Immature natural killer cell (primary cell): ENCODE results near the gene TMEM30A. TPM values are rescaled to one million over a fixed set of nuclear protein-coding genes. Genes with fewer than 3 reads are reported as not detected.
A peak's percentile ranks its signal among the peaks of the same experiment; 100 is the strongest.

Source experiments
- DNase-seq, 3 donors: peaks; one replicate each; pipeline ENCODE4 v3.0.0; 2022; ENCODE audit warnings: mixed read lengths in 1 of 3
- H3K27ac Mint-ChIP-seq, 6 donors: one replicate each; pipeline ENCODE4 v1.8.0; 2020; ENCODE audit warnings: mixed read lengths in 6 of 6, mild to moderate bottlenecking in 5 of 6, inconsistent platforms in 4 of 6, moderate library complexity in 3 of 6
- H3K27me3 Mint-ChIP-seq, 3 donors: one replicate each; pipeline ENCODE4 v1.8.0; 2020 to 2021; ENCODE audit warnings: low read depth in 3 of 3, mild to moderate bottlenecking in 3 of 3, mixed read lengths in 3 of 3, moderate library complexity in 3 of 3, inconsistent platforms in 1 of 3
- H3K36me3 Mint-ChIP-seq, 3 donors: one replicate each; pipeline ENCODE4 v1.8.0; 2020; ENCODE audit warnings: mixed read lengths in 3 of 3, inconsistent platforms in 2 of 3, mild to moderate bottlenecking in 2 of 3
- H3K4me1 Mint-ChIP-seq, 2 donors: one replicate each; pipeline ENCODE4 v1.8.0; 2020; ENCODE audit warnings: inconsistent platforms in 2 of 2, mild to moderate bottlenecking in 2 of 2, mixed read lengths in 2 of 2, moderate library complexity in 1 of 2
- H3K4me3 Mint-ChIP-seq, 5 donors: one replicate each; pipeline ENCODE4 v1.8.0; 2020; ENCODE audit warnings: mild to moderate bottlenecking in 5 of 5, mixed read lengths in 5 of 5, inconsistent platforms in 3 of 5, moderate library complexity in 3 of 5
- H3K9me3 Mint-ChIP-seq, 6 donors: one replicate each; pipeline ENCODE4 v1.8.0; 2020; ENCODE audit warnings: mild to moderate bottlenecking in 6 of 6, mixed read lengths in 6 of 6, inconsistent platforms in 4 of 6, moderate library complexity in 3 of 6
- polyA plus RNA-seq, 3 donors: library from polyadenylated mRNA; unstranded; fragments of 300-500 nt; fragmentation: Illumina TruSeq; gene quantifications; one replicate each; pipeline ENCODE4 v1.2.3, GENCODE V29; 2021

TMEM30A gene
- polyA plus RNA-seq, 3 donors from 2014 or later = 47.5 to 81.9 (median 56.0) TPM

DNA sequence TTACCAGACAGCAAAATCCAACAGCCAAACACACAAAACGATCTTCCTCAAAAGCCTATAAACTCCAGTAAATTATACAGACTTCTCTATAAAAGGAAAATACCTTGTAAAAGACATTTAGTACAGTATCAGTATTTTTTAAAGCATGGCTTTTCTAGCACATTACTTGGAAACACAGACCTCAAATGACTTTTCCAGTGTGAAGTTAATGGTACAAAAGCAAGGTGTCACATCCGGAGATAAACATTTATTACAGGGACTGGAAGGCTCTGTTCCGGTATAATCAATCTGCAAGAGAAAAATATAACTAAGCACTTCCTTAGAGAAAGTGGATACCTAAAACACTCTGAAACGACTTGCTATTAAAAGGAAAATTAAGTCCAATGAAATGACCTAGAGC, 17.1 kb downstream of the TMEM30A start:
- Mint-ChIP-seq H3K4me1 (peaks cover 36 to 66% of the 10 kb centered on the region in 2 donors), H3K27ac (peak overlapping the region in 3 of 6 donors; percentile 25 to 45 (median 33))

DNA sequence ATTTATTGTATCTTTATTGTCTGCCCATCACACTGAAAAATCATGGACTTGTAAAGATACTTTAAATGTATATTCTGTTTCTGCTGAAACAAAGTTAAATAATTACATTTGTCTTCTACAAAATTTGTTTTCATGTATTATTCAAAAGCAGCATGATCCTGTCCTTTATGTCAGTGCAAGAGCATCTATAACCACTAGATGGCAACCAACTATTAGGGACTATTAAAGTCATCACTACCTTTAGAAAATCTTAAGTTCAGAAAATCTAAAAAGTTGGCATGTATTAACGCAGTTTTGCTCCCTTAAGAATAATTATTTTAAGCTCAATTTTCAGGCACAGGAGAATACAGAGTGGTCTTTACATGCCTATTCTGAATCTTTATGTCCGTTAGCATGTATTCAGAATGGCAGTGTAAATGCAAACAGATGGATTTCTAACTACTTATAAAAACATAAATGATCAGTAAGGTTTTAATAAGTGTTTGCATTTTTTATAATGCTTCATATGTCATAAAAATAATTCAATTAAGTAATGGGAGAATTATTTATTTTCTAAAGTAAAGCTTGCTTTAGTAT, 17.8 kb downstream of the TMEM30A start:
- no peak overlapping the region for H3K4me3 Mint-ChIP-seq
- H3K9me3 Mint-ChIP-seq = no peaks in the 10 kb centered on the region

More for the DNA sequence above, 17.1 kb downstream of the TMEM30A start:
- no peaks in the 10 kb centered on the region for H3K27me3 Mint-ChIP-seq
- H3K4me3 Mint-ChIP-seq = peak overlapping the region in 1 of 5 donors; percentile 58
- no peak for DNase-seq
- peaks cover 4 to 13% (median 8%) of the 10 kb centered on the region in 3 donors for H3K36me3 Mint-ChIP-seq
- H3K9me3 Mint-ChIP-seq = no peaks in the 10 kb centered on the region

DNA sequence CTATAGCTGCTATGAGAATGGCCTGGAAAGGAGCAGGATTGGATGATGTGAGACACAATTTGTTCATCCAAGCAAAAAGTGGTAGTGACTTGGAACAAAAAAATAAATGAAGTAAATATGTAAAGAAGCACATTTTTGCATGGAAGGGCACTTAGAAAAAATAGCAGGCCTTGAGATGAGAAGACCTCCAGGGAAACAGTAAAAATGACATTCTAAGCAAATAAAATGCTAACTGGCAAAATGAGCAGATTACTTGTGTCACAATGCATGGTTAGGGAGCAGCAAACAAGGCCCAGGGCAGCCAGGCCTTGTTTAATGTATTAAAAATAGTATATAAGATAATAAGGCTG, 21.2 kb downstream of the TMEM30A start:
- H3K27me3 Mint-ChIP-seq = no peaks in the 10 kb centered on the region
- H3K27ac Mint-ChIP-seq = peak overlapping the region in 1 of 6 donors; percentile 9
- no peak overlapping the region for H3K4me3 Mint-ChIP-seq
- no peak for DNase-seq
- peaks cover 13 to 29% of the 10 kb centered on the region in 2 donors for H3K4me1 Mint-ChIP-seq
- no peaks in the 10 kb centered on the region for H3K9me3 Mint-ChIP-seq
- H3K36me3 Mint-ChIP-seq = peaks cover 8 to 19% (median 14%) of the 10 kb centered on the region in 3 donors

More for the DNA sequence above, 17.8 kb downstream of the TMEM30A start:
- Mint-ChIP-seq H3K4me1 (peaks cover 36 to 60% of the 10 kb centered on the region in 2 donors), H3K27ac (no peak overlapping the region), H3K27me3 (no peaks in the 10 kb centered on the region), H3K36me3 (peaks cover 4 to 13% (median 8%) of the 10 kb centered on the region in 3 donors)
- peak; percentile 13 to 39 (median 28) for DNase-seq

DNA sequence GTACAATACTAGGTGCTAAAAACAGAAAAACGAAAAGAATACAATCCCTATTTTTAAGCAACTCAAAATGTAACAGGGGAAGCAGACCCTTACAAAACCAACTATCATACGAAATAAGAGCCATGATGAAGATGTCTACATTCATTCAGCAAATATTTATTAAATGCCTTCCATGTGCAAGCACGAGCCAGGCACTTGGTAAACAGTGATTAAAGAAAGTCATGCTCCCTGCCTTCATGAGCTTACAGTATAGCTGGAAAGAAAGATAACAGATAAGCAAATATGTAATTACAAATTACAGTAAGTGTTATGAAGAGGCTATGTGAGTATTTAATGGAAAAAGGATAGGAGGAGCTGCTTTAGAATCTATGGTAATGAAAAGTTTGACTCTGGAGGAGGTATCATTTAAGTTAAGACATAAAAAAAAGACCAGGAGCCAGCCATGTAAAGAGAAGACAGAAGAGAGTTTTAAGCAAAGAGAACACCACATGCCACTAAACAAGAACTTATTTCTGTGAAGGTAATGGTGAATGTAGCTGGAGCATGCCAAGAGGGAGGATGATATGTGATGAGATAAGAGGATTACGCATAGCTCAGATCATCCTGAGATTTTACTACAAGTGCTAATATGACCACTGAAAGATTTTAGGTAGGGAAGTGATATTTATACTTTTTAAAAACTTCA, 21.7 kb downstream of the TMEM30A start:
- Mint-ChIP-seq H3K27me3 (no peaks in the 10 kb centered on the region), H3K36me3 (peaks cover 9 to 19% (median 14%) of the 10 kb centered on the region in 3 donors), H3K4me3 (no peak overlapping the region), H3K9me3 (no peaks in the 10 kb centered on the region), H3K27ac (peak overlapping the region in 1 of 6 donors; percentile 9), H3K4me1 (peaks cover 9 to 24% of the 10 kb centered on the region in 2 donors)
- DNase-seq = no peak

DNA sequence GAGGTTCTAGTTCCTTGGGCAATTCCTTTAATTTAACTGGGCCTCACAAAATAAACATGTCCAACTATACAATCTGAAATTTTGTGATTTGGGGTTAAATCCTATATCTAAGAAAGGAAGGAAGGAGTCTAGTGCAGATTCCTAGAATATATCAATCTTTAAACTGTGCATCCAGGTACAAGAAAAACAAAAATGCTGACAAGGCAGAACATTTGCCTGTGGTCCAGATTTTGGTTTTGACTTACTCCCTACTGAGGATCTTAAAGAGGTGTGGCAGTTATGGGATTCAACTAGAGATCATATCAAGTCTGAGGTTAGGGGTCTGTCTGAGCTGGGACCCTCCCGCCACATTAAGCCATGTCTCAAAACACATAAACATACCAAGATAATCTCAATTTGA, 23.3 kb downstream of the TMEM30A start:
- no peak for DNase-seq
- no peaks in the 10 kb centered on the region for H3K9me3 Mint-ChIP-seq

DNA sequence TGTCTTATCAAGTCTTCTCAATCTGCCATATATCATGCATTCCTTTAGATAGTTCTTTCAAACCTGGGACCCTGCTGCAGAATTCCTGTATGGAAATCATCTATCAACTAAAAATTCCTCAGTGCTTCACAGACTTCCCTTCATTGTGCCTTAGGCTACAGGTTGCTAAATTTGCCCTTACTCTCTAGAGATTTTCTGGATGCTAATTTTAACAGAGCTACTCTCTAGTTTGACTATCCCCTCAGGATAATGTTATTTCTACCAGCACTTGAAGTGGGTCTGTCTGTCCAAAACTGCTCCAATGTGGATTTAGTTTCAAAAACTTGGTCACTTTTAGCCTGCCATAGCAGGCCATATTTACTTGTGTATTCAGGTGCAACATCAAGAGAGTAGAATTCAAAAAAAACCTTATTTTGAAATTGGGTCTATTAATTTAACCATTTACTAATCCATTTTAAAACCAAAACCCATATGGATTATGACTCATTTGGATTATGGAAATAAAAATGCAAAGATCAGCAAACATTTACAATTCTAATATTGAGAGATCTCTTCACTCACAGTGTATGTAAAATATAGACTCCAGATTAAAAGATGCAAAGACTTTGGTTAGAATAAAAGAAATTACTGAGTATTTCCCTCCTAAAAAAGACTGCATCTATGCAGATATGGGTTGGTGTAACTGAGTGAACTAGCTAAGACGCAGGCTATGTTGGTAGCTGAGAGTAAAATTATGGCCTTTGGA, 27.1 kb downstream of the TMEM30A start:
- no peaks in the 10 kb centered on the region for H3K4me1 Mint-ChIP-seq
- H3K4me3 Mint-ChIP-seq = no peak overlapping the region
- H3K9me3 Mint-ChIP-seq = no peaks in the 10 kb centered on the region
- H3K27ac Mint-ChIP-seq = no peak overlapping the region
- peaks cover 6 to 17% (median 15%) of the 10 kb centered on the region in 3 donors for H3K36me3 Mint-ChIP-seq
- H3K27me3 Mint-ChIP-seq = no peaks in the 10 kb centered on the region
- no peak for DNase-seq

More for the DNA sequence above, 23.3 kb downstream of the TMEM30A start:
- H3K4me1 Mint-ChIP-seq = peaks cover 0 to 9% of the 10 kb centered on the region in 2 donors
- peaks cover 9 to 19% (median 14%) of the 10 kb centered on the region in 3 donors for H3K36me3 Mint-ChIP-seq
- no peak overlapping the region for H3K27ac Mint-ChIP-seq
- H3K27me3 Mint-ChIP-seq = no peaks in the 10 kb centered on the region
- H3K4me3 Mint-ChIP-seq = no peak overlapping the region

DNA sequence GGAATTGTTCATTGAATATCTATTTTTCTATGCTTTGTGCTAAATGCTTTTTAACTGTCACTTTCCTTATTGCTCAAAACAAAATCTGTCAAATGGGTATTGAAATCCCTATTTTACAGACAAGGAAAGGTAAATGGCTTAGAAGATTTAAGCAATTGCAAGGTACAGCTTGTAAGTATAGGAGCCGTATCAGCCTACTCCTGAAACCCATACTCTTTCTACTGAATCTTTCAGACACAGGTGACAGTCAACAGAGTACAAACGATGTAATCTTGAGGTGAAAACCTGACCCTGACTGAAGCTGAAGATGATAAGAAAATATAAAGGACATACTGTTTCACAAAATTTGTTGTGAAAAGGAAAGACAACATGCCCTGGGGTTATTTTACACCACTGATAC, 34.0 kb downstream of the TMEM30A start:
- H3K27ac Mint-ChIP-seq = no peak overlapping the region
- peaks cover 3 to 8% (median 8%) of the 10 kb centered on the region in 3 donors for H3K36me3 Mint-ChIP-seq

DNA sequence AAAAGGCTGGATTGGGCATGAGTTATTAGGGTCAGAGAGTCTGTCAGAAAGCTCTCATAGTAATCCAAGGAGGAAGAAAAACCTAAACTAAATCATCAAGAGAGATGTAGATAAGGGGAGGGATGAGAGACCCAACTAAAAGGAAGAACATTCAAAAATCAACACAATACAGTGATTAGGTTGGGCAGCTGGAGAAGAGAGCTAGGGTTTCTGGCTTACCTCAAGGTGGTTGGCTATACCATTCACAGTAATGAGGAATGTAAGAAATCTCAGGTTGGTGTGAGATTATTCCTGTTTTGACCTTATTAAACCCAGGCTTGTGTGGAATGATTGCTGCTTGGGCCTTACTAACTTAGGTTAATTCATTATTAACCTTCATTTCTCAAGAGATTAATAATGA, 34.8 kb downstream of the TMEM30A start:
- no peak overlapping the region for H3K27ac Mint-ChIP-seq
- H3K4me1 Mint-ChIP-seq = peaks cover 1 to 2% of the 10 kb centered on the region in 2 donors
- no peak for DNase-seq
- H3K9me3 Mint-ChIP-seq = no peaks in the 10 kb centered on the region
- H3K36me3 Mint-ChIP-seq = peaks cover 3 to 7% (median 5%) of the 10 kb centered on the region in 3 donors
- peaks cover 2 to 9% (median 7%) of the 10 kb centered on the region in 3 donors for H3K27me3 Mint-ChIP-seq
- H3K4me3 Mint-ChIP-seq = no peak overlapping the region

More for the DNA sequence above, 34.0 kb downstream of the TMEM30A start:
- H3K4me3 Mint-ChIP-seq = no peak overlapping the region
- peaks cover 2 to 9% (median 6%) of the 10 kb centered on the region in 3 donors for H3K27me3 Mint-ChIP-seq
- no peaks in the 10 kb centered on the region for H3K9me3 Mint-ChIP-seq
- H3K4me1 Mint-ChIP-seq = peaks cover 0 to under 1% of the 10 kb centered on the region in 2 donors
- DNase-seq = no peak

DNA sequence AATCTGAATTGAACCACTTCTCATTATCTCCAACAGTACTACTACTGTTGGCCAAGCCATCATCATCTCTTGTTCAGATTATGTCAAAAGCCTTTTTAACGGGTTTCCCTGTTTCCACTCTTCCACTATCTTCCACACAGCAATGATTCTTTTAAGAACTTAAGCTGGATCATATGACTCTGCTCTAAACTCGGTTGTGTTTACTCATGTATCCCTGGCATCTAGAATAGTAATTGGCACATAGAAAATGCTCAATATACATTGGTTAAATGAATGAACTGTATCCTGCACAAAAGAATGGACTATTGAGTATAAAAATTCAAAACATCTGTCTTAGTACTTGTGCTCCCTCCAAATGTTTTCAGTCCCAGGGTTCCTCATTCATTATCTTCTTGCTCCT, 38.2 kb downstream of the TMEM30A start:
- DNase-seq = no peak
- Mint-ChIP-seq H3K9me3 (no peaks in the 10 kb centered on the region), H3K36me3 (peaks cover 0 to 5% (median 3%) of the 10 kb centered on the region in 3 donors), H3K4me3 (peak overlapping the region in 2 of 5 donors; percentile 34 to 52), H3K27ac (peak overlapping the region in 1 of 6 donors; percentile 45), H3K4me1 (peaks cover 21 to 23% of the 10 kb centered on the region in 2 donors), H3K27me3 (peaks cover 4 to 15% (median 9%) of the 10 kb centered on the region in 3 donors)

DNA sequence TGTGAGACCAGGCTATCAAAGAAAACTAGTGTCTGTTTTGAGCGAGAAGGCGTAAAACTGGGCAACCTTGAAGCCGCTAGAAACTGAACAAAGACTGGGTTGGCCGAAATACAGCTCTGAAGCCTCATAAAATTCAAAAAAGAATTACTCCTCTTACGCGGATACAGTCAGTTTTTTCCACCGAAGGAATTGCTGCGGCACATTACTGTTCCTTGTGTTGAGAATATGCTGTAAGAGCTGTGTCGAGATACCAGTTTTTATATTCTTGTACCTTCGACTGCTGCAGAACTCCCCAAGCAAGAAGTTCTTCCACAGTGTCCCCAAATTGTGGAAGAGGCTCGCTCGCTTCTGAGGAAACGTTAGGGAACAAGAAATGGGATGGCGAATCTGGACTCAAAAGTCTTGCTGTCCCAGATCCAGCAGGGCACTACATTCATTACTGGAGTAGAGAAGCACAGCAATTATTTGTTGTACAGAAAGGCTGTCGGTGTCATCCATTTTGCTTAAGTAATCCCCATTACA, 40.5 kb downstream of the TMEM30A start:
- Mint-ChIP-seq H3K9me3 (no peaks in the 10 kb centered on the region), H3K36me3 (peaks cover 3 to 15% (median 3%) of the 10 kb centered on the region in 3 donors), H3K27ac (peak overlapping the region; percentile 93 to 99 (median 98)), H3K4me1 (peaks cover 28 to 32% of the 10 kb centered on the region in 2 donors), H3K27me3 (peaks cover 4 to 15% (median 9%) of the 10 kb centered on the region in 3 donors), H3K4me3 (peak overlapping the region; percentile 96 to 100 (median 99))
- DNase-seq = no peak

DNA sequence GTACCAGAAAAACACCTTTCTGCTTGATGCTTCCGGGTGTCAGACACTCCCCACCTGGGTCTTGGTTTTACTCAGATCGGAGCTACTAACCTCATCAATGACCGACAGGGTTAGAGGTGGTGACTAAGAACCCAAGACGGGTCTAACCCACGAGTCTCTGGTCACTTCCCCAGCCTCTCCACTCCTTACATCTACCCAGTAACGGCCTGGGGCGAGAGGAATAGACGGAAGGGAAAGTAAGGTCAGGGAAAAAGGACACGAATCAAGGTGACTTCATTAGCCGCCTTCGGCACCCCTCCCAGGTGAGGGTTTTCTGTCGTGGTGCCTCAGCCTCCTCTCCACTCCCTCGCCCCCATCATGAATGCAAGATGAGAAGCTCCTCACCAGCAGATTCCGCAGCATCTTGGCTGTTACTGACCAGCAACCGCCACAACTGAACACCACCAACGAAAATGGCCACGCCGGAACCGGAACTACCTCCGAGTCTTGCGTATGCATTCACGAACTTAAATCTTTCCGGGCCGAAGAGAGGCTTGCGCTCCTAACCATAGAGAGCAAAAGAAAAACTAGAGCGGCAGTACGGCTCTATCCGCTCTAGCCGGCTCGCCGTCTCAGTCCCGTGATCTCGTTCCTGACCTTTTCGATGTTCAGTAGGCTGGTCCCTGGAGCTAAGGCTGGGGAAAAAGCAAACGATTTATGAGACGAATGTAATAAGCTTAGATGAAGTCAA, 41.1 kb downstream of the TMEM30A start, which contains the start of gene COX7A2:
COX7A2 (minus strand) TSS at position 469 of the 730 bp plus-strand sequence; CDS start at position 402, 67 bp downstream.
- Mint-ChIP-seq H3K27me3 (peaks cover 4 to 15% (median 9%) of the 10 kb centered on the region in 3 donors), H3K4me1 (peaks cover 28 to 32% of the 10 kb centered on the region in 2 donors), H3K36me3 (peaks cover 3 to 20% (median 3%) of the 10 kb centered on the region in 3 donors), H3K9me3 (no peaks in the 10 kb centered on the region), H3K27ac (peak within 1 kb of the TSS; percentile 93 to 99 (median 98)), H3K4me3 (peak within 1 kb of the TSS; percentile 96 to 100 (median 99))
- peak; percentile 84 to 89 (median 86) for DNase-seq

DNA sequence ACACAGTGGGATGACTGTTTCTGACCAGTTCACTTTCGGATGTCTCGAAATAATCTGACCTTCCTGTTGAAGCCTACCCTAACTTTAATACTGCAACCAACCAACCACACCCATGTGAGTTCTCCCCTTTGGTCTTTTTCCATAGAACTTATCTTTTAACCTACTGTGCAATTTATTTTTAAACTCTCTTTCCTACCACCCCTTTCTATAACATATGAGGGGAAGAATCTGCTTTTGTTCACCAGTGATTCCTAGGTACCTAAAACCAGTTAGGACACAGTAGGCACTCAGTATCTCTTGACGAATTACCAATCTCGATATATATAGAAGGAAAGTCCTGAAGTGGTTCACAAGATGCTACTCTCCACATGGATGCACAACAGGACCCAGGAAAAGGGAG, 48.0 kb downstream of the TMEM30A start:
- H3K9me3 Mint-ChIP-seq = no peaks in the 10 kb centered on the region
- peak overlapping the region in 1 of 6 donors; percentile 23 for H3K27ac Mint-ChIP-seq
- H3K36me3 Mint-ChIP-seq = peaks cover 3 to 23% (median 8%) of the 10 kb centered on the region in 3 donors
- no peak overlapping the region for H3K4me3 Mint-ChIP-seq
- DNase-seq = no peak
- no peaks in the 10 kb centered on the region for H3K27me3 Mint-ChIP-seq
- peaks cover 9 to 15% of the 10 kb centered on the region in 2 donors for H3K4me1 Mint-ChIP-seq

DNA sequence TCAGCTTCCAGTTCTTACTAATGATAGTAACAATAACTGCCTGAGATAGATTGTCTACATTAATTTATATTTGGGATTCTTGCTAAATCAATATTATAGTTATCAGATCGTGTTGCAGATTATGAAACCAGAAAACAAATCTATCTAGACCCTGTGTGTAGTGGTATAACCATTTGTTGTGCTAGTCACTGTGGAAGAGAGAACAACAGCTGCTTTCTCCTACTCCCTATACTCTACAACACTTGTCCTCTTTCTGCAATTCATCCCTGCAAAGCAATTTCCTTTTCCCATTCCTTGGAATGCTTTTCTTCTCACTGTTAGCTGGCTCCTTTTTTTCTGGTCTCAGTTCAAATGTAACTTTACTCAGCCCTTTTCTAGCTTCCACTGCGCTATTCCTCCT, 49.3 kb downstream of the TMEM30A start:
- H3K9me3 Mint-ChIP-seq = no peaks in the 10 kb centered on the region
- peaks cover 1 to 4% of the 10 kb centered on the region in 2 donors for H3K4me1 Mint-ChIP-seq
- peak overlapping the region in 1 of 6 donors; percentile 82 for H3K27ac Mint-ChIP-seq
- peaks cover 3 to 23% (median 8%) of the 10 kb centered on the region in 3 donors for H3K36me3 Mint-ChIP-seq
- no peaks in the 10 kb centered on the region for H3K27me3 Mint-ChIP-seq
- no peak overlapping the region for H3K4me3 Mint-ChIP-seq
- no peak for DNase-seq
